SKM-1 treated with dmso at 0.1 percent for 144 hours (cell line): Measurements from ENCODE around the gene CPA5.

ENCODE experiments used
- DNase-seq: peaks from one replicate; lab custom pipeline; 2025; ENCODE audit not compliant: unreplicated experiment; lab: John Stamatoyannopoulos, UW

The CPA5 gene

DNA sequence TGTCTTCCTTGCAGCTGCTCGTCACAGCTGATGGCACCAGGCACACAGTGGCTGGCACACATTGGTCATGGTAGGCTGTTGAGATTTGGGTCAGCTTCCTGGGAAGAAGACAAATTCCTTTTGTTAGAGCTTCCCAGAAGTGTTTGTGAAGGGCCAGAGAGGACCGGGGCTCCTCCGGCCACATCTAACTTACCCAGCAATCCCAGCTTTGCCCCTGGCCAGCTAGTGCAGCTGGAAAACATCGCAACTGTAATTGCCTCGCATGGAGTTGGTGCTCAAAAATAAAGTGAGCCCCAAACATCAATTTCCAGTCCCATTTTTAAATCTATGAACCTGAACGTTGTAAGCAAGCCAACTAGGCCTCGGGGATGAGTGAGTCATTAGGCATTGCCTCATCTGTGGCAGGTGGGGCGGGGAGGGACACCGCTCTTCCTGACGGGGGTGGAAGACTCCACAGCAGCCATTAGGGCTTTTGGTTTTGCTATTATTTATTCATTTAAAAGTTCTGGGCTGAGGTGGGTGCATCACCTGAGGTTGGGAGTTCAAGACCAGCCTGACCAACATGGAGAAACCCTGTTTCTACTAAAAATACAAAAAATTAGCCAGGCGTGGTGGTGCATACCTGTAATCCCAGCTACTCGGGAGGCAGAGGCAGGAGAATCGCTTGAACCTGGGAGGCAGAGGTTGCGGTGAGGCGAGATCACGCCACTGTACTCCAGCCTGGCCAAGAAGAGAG lies 12.4 kb downstream of the CPA5 start:
- DNase-seq: no peak

DNA sequence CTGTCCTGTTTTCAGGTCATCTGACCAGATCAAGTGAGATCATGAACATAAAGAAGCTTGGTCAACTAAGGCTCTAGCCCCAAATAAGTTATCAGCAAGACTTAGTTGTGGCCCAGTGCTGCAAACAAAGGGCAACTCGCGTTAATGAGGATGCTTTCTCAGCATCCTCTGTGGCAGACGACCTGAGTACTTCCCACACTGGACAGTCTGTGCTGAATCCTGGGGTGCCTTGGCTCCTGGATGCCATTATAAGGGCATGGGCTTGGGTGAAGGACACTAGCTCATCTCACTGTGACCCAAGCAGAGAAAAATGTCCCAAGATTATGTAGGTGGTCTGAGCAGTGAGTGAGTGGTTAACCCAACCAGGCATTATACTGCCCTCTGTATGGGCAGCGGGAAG lies 13.9 kb downstream of the CPA5 start:
- no peak for DNase-seq

DNA sequence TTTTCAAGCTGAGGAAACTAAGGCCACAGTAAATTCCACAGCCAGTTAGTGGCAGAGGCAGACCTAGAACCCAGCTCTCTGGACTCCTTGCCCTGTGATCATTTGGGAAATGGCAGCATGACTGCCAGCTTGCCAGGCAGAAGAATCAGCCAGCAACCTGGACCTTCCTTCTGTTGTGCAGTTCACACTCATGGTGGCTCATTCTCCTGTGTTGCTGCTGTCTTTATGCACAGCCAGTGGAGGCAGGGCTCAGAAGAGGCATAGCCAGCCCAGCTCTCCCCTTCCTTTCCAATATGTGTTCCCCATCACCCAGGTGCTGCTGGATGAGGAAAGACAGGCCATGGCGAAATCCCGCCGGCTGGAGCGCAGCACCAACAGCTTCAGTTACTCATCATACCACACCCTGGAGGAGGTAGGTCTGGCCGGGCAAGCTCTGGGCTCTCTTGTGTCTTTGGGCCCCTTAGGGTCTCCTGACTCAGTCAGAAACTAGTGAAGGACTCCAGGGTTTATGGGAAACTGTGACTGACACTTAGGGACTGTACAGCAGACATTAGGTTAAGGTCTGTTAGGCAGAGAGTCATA lies 14.8 kb downstream of the CPA5 start:
- no peak for DNase-seq

DNA sequence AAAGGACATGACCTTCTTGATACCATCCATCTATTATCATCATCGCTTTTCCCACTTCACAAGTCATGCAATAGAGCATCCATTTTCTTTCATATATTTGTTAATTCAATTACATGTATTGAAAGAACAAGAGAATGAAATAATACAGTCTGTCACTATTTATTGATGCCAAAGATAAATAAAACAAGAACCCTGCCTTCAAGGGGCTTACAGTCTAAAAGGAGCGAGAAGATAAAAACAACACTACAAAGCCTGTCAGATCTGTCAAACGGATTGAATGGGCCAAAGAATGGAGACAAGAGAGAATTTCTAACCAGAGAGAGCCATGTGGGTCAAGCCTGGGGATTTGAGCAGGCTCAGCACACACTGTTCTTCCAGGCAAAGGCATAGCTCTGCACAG lies 15.9 kb downstream of the CPA5 start:
- no peak for DNase-seq

DNA sequence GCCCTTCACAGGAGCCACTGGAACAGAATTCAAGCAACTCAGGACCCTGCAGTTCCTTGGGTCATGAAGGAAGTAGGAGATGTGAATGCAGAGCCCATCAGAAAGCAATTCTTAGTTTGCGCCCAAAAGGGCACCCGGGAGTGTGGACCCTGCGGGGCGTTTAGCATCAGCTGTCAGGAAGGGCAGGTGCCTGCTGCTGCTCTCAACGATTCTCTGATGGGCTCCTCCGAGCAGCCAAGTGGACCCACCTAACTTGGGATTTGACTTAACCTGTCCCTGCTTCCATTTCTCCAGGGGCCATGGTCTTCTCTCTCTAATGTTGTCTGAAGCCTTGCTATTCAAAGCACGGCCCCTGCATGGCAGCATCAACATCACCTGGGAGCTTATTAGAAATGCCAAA lies 17.1 kb downstream of the CPA5 start:
- DNase-seq: no peak

DNA sequence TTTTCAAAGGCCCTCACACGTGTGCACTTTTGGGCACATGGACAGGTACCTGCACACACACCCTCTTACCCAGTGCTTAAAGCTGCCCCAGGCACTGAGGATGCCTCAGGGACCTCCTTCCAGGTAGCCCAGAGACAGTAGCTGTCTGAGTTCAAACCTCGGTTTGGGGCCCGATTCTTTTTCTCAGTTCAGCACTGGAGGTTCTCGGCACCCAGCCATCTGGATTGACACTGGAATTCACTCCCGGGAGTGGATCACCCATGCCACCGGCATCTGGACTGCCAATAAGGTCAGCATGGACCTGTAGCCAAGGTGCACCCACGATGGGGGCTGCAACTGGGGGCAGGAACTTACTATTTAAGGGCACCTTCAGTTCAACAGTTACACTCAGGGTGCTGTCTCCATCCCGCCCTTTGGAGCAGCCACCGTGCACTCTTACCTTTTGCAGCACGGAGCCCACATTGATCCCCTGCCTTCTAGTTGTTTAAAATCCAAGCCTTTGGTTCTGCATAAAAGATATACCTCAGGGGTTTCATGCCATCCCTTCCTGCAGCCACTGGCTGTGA lies 17.7 kb downstream of the CPA5 start:
- DNase-seq: no peak

DNA sequence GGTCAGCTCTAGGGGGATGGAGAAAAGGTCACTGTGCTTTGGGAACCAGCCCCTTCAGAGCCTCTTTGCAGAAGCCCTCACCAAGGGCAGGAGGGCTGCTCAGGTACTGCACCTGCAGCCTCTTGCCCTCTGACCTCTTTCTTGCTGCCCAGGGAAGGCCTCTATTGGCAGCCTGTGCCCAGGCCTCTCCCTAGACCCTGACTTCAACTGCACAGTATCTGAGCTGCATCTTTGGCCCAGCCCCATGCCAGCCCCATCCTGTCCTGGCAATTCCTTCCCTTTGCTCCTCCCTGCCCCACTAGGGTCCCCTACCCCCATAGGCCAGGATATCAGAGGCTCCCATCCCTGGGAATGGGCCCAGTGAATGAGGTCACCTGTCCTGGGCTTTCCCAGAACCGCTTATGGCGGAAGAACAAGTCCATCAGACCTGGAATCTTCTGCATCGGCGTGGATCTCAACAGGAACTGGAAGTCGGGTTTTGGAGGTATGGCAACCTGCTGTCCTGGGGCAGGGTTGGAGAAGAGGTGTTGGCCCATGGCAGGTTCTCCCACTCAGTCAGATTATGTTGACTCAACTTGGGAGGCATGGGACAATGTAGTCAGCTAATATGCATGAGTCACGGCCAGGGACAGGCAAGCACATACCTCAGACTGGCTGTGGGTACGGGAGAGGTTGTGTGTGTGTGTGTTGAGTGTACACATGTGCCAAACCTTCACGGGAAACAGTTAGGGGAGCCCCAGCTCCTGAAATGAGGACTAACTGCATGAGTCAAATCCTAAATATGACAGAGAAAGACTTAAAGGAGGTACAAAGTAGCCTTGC lies 18.6 kb downstream of the CPA5 start:
- no peak for DNase-seq

DNA sequence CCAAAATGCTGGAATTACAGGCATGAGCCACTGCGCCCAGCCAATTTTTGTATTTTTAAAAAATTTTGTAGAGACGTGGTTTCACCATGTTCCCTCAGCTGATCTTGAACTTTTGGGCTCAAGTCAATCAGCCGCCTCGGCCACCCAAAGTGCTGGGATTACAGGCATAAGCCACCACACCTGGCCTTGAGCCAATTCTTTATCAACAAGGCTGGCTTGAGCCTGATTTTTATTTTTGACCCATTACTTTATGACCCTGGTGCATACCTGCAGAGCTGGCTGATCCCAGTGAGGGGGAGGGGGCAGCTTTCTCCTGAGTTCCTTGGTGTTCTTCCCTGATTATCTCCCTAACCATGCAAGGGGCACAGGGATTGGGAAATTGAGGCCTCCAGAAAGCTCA lies 19.8 kb downstream of the CPA5 start:
- DNase-seq: no peak

DNA sequence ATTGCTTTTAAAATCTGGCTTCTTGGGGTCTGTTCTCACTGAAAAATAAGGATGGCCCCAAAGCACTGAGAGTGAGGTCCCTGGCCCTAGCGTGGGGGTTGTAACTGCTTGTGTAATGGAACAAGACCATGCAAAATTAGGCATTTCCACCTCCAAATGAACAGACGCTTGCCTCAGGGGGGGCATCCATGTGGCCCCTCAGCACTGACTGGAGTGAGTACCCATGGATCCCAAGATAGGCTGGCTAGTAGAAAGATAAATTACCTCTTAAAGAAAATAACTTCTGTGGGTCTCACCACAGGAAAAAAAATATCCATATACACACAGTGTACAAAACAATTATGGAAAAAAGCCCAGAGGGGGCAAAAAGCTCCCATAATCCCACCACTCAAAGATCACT lies 20.5 kb downstream of the CPA5 start:
- no peak for DNase-seq

DNA sequence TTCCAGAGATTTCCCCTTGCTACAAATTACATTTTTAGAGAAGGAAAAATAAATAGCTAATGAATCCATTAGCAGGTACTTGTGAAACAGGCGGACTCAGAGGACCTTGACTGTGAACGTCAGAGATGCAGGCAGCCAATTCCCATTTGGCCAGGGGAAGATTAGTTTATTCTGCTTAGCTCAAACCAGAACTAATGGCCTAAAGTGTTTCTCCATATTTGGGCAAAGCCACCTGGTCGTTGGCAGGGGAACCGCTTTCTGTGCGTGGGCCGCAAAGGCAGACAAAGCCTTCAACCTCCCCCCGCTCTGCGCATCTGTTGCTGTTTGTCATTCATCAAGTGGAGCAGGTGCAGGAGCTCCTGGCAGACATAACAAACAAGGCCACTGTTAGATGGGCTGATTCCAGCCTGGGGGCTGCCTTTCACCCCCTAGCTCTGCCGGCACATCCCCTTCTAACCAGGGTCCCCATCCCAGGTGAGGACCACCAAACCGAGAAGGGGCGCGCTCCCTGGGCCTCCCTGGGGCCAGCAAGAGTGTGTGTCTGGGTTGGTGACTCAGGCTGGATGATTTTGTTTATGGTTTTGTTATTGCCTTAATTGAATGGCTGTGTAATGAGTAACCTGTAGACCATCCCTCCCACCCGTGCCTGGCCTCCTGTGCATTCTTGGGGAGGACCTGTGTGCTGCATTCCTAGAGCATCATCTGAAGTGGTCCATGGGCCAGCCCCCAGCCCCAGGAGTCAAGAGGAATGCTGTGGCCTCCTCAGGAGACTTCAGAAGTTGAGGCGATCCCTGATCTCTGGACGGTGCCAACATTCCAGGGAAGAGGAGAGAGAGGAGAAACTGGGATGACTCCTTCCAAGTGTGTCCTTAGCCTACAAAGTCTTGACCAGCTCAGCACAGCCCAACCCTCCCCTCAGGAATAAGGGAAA lies 21.2 kb downstream of the CPA5 start:
- DNase-seq: no peak

DNA sequence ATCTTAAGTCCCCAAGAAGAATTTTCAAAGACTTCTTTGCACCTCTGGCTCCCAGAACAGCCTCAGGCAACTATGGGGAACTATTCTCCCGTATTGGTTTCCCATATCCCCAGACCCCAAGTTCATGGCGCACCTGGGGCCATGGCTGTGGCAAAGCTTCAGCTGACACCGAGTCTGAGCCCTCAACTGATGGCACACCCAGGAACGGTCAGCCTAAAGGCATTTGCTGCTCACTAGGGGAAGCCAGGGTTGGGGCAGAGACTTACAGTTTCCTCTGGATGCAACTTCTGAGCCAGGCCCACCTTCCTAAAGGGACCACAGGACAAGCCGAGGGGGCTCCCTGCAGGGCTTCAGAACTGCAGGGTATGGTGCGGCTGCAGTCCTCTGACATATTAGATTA lies 21.9 kb downstream of the CPA5 start:
- no peak for DNase-seq

DNA sequence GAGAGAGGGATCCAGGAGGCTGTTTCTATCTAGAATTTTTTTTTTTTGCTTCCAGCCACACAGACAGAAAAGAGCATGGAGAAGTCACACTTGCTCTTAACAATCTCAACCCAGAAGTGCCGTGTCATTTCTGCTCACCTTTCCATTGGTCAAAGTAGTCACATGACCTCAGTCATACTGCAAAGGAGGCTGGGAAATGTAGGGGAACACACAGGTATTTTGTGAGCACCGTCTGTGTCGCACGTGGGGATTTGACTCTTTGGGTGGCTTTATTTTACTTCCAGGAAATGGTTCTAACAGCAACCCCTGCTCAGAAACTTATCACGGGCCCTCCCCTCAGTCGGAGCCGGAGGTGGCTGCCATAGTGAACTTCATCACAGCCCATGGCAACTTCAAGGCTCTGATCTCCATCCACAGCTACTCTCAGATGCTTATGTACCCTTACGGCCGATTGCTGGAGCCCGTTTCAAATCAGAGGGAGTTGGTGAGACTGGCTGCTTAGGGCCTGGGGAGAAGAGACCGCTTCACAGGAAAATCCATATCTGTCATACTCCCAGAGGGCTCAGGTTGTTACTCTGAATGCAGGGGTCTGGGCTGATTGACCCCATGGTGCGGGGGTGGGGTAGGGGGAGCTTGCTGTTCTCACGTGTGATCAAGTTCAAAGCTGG lies 22.6 kb downstream of the CPA5 start:
- DNase-seq: no peak

DNA sequence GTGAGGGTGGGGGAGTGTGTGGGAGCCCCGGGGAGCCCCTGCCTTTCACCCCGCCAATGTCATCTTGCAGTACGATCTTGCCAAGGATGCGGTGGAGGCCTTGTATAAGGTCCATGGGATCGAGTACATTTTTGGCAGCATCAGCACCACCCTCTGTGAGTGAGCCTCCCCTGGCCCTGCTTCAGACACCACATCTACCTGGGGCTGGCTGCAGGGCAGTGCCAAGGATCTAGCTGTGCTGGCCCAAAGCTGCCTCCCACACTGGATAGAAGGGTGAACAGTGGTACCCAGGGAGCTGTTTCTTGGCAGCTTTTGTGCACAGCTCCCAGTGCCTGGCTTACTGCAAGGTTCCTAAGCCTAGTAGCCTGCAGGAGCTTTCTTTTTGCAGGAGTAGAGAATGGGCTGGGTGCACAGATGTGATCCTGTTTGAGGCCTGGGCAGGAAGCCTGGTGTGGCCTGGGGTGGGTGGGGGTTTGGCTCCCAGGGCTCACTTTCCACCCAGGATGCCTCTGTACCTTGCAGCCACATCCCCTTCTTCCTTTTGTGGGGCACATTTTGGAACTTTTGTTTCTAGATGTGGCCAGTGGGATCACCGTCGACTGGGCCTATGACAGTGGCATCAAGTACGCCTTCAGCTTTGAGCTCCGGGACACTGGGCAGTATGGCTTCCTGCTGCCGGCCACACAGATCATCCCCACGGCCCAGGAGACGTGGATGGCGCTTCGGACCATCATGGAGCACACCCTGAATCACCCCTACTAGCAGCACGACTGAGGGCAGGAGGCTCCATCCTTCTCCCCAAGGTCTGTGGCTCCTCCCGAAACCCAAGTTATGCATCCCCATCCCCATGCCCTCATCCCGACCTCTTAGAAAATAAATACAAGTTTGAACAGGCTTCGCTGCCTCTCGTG lies 23.5 kb downstream of the CPA5 start:
- no peak for DNase-seq

DNA sequence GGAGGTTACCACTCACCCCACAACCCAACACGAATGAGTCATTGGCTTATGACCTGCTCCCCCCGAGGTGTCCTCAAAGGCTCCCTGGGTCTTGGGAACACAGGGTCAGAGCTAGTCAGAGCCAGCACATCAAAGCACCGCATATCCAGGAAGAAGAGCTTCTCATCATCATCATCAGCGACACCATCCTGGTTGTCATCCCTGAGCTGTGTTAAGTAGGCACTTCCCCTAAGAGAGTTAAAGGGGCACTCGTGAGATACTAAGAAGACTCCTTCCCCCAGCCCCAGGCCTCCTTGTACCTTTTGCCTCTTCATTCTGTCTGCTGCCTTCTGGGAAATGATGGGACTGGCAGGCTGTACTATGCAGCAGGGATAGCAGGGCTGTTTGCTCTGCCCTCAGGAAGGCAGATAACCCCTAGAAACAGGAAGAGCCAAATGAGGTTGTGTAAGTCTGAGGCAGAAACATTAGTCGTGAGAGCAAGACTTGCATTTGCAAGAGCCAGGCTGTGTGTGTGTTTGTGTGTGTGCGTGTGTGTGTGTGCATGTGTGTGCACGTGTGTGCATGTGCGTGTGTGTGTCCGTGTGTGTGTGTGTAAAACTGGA lies 24.6 kb downstream of the CPA5 start:
- DNase-seq: peak; percentile 72

DNA sequence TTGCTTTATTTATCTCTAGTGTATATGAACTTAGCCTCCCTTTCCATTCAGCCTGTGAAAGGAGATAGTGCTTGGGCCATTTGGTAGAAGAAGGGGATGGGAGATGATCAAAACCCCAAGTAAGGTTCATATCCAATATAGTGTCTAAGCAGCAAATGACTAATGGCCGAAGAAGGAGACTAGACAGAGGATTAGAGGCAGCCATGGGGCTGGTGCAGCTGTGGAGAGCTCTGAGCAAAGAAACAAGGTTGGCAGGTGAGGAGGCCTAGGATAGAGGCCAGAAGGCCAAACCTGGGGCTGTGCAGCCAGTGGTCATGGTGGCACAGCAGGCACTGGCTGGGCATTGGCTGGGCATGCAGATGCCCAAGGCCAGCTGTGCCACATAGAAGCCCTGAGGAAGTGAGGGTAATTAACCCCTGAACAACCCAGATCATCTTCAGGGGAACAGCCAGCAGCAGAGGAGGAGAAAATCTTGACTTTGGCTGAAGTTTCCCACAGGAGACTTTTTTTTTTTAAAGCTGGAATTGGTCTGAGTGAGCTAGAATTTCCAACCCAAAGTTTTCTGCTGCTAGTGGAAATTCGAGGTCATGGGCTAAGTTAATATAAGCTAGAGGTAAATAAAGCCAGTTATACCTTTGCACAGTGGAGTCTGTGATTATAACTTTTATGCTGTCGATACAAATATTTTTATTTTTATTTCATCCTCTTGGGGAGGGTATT lies 25.4 kb downstream of the CPA5 start:
- DNase-seq: no peak

DNA sequence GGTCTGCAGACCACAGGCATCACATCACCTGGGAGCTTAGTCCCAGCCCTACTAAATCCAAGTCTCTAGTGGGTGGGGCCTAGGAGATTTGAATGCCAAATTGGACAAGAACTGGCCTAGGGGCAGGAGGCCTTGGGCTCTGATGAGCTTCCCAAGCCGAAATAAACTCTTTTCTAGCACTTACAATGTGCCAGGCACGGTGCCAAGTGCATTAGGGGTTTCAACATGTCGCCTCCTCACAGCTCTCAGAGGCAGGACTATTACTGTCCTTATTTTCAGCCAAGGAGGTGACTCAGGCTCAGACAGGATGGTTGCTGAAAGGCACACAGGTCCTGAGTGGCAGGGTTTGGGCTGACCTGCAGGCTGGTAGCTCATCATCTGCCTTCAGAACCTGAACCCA lies 26.4 kb downstream of the CPA5 start:
- no peak for DNase-seq

DNA sequence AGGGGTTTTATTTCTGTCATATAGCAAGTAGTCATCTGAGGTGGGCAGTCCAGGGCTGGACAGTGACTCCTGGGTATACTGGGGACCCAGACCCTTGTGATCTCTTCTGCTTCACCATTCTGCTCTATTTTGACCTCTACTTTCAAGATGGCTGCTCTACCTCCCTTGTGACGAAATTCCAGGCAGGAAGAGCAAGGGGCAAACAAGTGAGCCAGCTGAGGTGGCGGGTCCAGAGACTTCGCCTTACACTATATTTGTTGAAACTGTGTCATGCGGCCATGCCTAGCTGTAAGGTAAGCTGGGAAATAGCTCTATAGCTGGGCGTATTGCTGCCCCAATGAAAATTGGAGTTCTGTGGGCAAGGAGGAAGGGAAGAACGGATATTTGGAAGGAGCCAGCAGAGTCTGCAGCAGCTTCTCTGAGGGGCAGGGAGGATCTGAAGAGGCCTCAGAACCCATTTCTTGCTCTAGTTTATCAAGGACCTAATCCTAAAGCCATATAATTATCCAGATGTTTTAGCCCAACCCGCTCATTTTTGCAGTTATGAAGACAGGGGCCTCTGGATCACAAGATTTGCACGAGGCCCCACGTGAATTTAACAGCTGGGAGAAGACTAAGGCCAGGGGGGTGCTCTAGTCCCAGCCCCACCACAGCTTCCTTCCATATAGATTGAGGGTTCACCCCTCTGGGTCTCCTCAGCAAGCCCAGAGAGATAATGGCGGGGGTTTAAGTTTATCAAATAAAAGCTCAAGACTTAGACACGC lies 28.0 kb downstream of the CPA5 start:
- DNase-seq: no peak
